WTC11 (cell line): ENCODE measurements around the gene ATXN7. TPM values are rescaled to one million over a fixed set of nuclear protein-coding genes. Genes with fewer than 3 reads are reported as not detected.

Source experiments
- ATF2 ChIP-seq: sonication (generic); formaldehyde crosslinking; IDR thresholded peaks from 2 replicates; pipeline ENCODE4 v1.8.1; 2022; ENCODE audit warnings: low read depth, missing genetic modification reagents, borderline replicate concordance
- CBFB ChIP-seq: sonication (generic); formaldehyde crosslinking; IDR thresholded peaks from 2 replicates; pipeline ENCODE4 v1.8.1; 2022; ENCODE audit warnings: mild to moderate bottlenecking, low read depth, missing genetic modification reagents
- CREB1 ChIP-seq: sonication (generic); formaldehyde crosslinking; IDR thresholded peaks from 2 replicates; pipeline ENCODE4 v1.8.0; 2023; ENCODE audit warnings: mild to moderate bottlenecking, missing genetic modification reagents
- CREM ChIP-seq: sonication (generic); formaldehyde crosslinking; IDR thresholded peaks from 2 replicates; pipeline ENCODE4 v1.8.1; 2022; ENCODE audit warnings: mild to moderate bottlenecking, missing genetic modification reagents, moderate library complexity
- E2F5 ChIP-seq: sonication (generic); formaldehyde crosslinking; IDR thresholded peaks from 2 replicates; pipeline ENCODE4 v1.8.1; 2022; ENCODE audit warnings: mild to moderate bottlenecking, moderate library complexity, missing genetic modification reagents
- HMGA2 ChIP-seq: fragments of 250-450 bp; sonication (Bioruptor Pico); IDR thresholded peaks from 2 replicates; pipeline ENCODE4 v1.4.0; 2021; ENCODE audit warnings: mild to moderate bottlenecking, moderate library complexity
- IRF2 ChIP-seq: sonication (generic); formaldehyde crosslinking; IDR thresholded peaks from 2 replicates; pipeline ENCODE4 v1.8.0; 2022; ENCODE audit warnings: low read depth, missing genetic modification reagents, borderline replicate concordance
- JUN ChIP-seq: sonication (generic); formaldehyde crosslinking; IDR thresholded peaks from 2 replicates; pipeline ENCODE4 v1.8.0; 2023; ENCODE audit warnings: mild to moderate bottlenecking, missing genetic modification reagents
- MXD4 ChIP-seq: fragments of 250-450 bp; sonication (Bioruptor Pico); IDR thresholded peaks from 2 replicates; pipeline ENCODE4 v1.8.0; 2021; ENCODE audit warnings: mild to moderate bottlenecking, moderate library complexity, borderline replicate concordance
- RELA ChIP-seq: sonication (generic); formaldehyde crosslinking; IDR thresholded peaks from 2 replicates; pipeline ENCODE4 v1.8.1; 2022; ENCODE audit warnings: missing genetic modification reagents, mild to moderate bottlenecking, borderline replicate concordance
- RORB ChIP-seq: fragments of 250-450 bp; sonication (Bioruptor Pico); IDR thresholded peaks from 2 replicates; pipeline ENCODE4 v1.9.0; 2021; ENCODE audit warnings: mild to moderate bottlenecking
- SMAD3 ChIP-seq: sonication (generic); formaldehyde crosslinking; IDR thresholded peaks from 2 replicates; pipeline ENCODE4 v1.8.0; 2022; ENCODE audit warnings: missing genetic modification reagents, mild to moderate bottlenecking, borderline replicate concordance
- SMAD4 ChIP-seq: sonication (generic); formaldehyde crosslinking; IDR thresholded peaks from 2 replicates; pipeline ENCODE4 v1.8.0; 2022; ENCODE audit warnings: mild to moderate bottlenecking, missing genetic modification reagents
- SP1 ChIP-seq: sonication (generic); formaldehyde crosslinking; conservative IDR thresholded peaks from 2 replicates; pipeline ENCODE4 v1.8.1; 2022; ENCODE audit warnings: missing genetic modification reagents
- TCF7 ChIP-seq: sonication (generic); formaldehyde crosslinking; IDR thresholded peaks from 2 replicates; pipeline ENCODE4 v1.8.0; 2022; ENCODE audit warnings: mild to moderate bottlenecking, low read depth, missing genetic modification reagents, moderate library complexity
- TEAD4 ChIP-seq: sonication (generic); formaldehyde crosslinking; IDR thresholded peaks from 2 replicates; pipeline ENCODE4 v1.8.0; 2022; ENCODE audit warnings: mild to moderate bottlenecking, missing genetic modification reagents
- TP53 ChIP-seq: sonication (generic); formaldehyde crosslinking; IDR thresholded peaks from 2 replicates; pipeline ENCODE4 v1.8.1; 2023; ENCODE audit warnings: mild to moderate bottlenecking, missing genetic modification reagents
- ZBTB21 ChIP-seq: sonication (generic); formaldehyde crosslinking; IDR thresholded peaks from 2 replicates; pipeline ENCODE4 v1.8.1; 2023; ENCODE audit warnings: mild to moderate bottlenecking, missing genetic modification reagents, borderline replicate concordance
- ZNF121 ChIP-seq: sonication (generic); formaldehyde crosslinking; IDR thresholded peaks from 2 replicates; pipeline ENCODE4 v1.8.0; 2023; ENCODE audit warnings: missing genetic modification reagents
- ZNF232 ChIP-seq: sonication (generic); formaldehyde crosslinking; IDR thresholded peaks from 2 replicates; pipeline ENCODE4 v1.8.0; 2022; ENCODE audit warnings: mild to moderate bottlenecking, missing genetic modification reagents
- ZNF263 ChIP-seq: sonication (generic); formaldehyde crosslinking; IDR thresholded peaks from 2 replicates; pipeline ENCODE4 v1.8.1; 2022; ENCODE audit warnings: low read depth, mild to moderate bottlenecking, moderate library complexity, missing genetic modification reagents
- ZNF281 ChIP-seq: sonication (generic); formaldehyde crosslinking; IDR thresholded peaks from 2 replicates; pipeline ENCODE4 v1.8.0; 2023; ENCODE audit warnings: mild to moderate bottlenecking, missing genetic modification reagents
- ZNF317 ChIP-seq: sonication (generic); formaldehyde crosslinking; IDR thresholded peaks from 2 replicates; pipeline ENCODE4 v1.8.1; 2023; ENCODE audit warnings: low read depth, mild to moderate bottlenecking, moderate library complexity, missing genetic modification reagents, borderline replicate concordance
- total RNA-seq: library from RNA; stranded (reverse); gene quantifications from 3 replicates; pipeline ENCODE4 v1.2.3, GENCODE V29; 2021
- TF ChIP-seq, protein P1 (sequence below): sonication (generic); formaldehyde crosslinking; IDR thresholded peaks from 2 replicates; pipeline ENCODE4 v1.8.1; 2023; ENCODE audit warnings: mild to moderate bottlenecking, missing genetic modification reagents, borderline replicate concordance
- TF ChIP-seq, protein P2 (sequence below): fragments of 250-450 bp; sonication (Bioruptor Pico); IDR thresholded peaks from 2 replicates; pipeline ENCODE4 v1.9.0; 2021; ENCODE audit warnings: moderate library complexity, mild to moderate bottlenecking, inconsistent platforms, borderline replicate concordance

The ATXN7 gene
- total RNA-seq, 1 experiment from 2014 or later: 11.7 TPM

- 0 out of 2 replicates have a peak, but pooled peaks have one; percentile 38 for TF ChIP-seq ZNF263
- no peak for TF ChIP-seq MXD4 (CRISPR knock-in tag)
- TF ChIP-seq CBFB (CRISPR knock-in tag): no peak
- no peak for TF ChIP-seq JUN (CRISPR knock-in tag)
- peak; percentile 48; the same call in 1 of the 2 replicates for TF ChIP-seq E2F5 (CRISPR knock-in tag)
- no peak for TF ChIP-seq RELA (CRISPR knock-in tag)
- no peak for TF ChIP-seq ZBTB21 (CRISPR knock-in tag)
- TF ChIP-seq ZNF232: no peak
- TF ChIP-seq ATF2: no peak
- TF ChIP-seq, protein P1, sequence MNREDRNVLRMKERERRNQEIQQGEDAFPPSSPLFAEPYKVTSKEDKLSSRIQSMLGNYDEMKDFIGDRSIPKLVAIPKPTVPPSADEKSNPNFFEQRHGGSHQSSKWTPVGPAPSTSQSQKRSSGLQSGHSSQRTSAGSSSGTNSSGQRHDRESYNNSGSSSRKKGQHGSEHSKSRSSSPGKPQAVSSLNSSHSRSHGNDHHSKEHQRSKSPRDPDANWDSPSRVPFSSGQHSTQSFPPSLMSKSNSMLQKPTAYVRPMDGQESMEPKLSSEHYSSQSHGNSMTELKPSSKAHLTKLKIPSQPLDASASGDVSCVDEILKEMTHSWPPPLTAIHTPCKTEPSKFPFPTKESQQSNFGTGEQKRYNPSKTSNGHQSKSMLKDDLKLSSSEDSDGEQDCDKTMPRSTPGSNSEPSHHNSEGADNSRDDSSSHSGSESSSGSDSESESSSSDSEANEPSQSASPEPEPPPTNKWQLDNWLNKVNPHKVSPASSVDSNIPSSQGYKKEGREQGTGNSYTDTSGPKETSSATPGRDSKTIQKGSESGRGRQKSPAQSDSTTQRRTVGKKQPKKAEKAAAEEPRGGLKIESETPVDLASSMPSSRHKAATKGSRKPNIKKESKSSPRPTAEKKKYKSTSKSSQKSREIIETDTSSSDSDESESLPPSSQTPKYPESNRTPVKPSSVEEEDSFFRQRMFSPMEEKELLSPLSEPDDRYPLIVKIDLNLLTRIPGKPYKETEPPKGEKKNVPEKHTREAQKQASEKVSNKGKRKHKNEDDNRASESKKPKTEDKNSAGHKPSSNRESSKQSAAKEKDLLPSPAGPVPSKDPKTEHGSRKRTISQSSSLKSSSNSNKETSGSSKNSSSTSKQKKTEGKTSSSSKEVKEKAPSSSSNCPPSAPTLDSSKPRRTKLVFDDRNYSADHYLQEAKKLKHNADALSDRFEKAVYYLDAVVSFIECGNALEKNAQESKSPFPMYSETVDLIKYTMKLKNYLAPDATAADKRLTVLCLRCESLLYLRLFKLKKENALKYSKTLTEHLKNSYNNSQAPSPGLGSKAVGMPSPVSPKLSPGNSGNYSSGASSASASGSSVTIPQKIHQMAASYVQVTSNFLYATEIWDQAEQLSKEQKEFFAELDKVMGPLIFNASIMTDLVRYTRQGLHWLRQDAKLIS (CRISPR knock-in tag): no peak
- no peak; the same call in 1 of the 2 replicates for TF ChIP-seq ZNF317 (CRISPR knock-in tag)
- TF ChIP-seq SMAD3 (CRISPR knock-in tag): no peak
- 0 out of 2 replicates have a peak, but pooled peaks have one; percentile 21 for TF ChIP-seq SP1 (CRISPR knock-in tag)
- no peak for TF ChIP-seq TCF7
- no peak for TF ChIP-seq SMAD4 (CRISPR knock-in tag)
- TF ChIP-seq ZNF281: peak; percentile 62; the same call in 1 of the 2 replicates
- no peak for TF ChIP-seq HMGA2
- peak; percentile 65; the same call in 1 of the 2 replicates for TF ChIP-seq CREM (CRISPR knock-in tag)
- no peak for TF ChIP-seq IRF2
- no peak for TF ChIP-seq CREB1
- no peak for TF ChIP-seq ZNF121 (CRISPR knock-in tag)
- TF ChIP-seq, protein P2, sequence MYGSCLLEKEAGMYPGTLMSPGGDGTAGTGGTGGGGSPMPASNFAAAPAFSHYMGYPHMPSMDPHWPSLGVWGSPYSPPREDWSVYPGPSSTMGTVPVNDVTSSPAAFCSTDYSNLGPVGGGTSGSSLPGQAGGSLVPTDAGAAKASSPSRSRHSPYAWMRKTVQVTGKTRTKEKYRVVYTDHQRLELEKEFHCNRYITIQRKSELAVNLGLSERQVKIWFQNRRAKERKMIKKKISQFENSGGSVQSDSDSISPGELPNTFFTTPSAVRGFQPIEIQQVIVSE (CRISPR knock-in tag): no peak
- TF ChIP-seq TEAD4 (CRISPR knock-in tag): no peak
- TF ChIP-seq TP53 (CRISPR knock-in tag): no peak
- no peak for TF ChIP-seq RORB
These were observed 48.5 kb downstream of the ATXN7 start, which contains the start of gene SCAANT1 (continued) for GRCh38 chr3:63911873-63912767.
